ENCODE data around the gene PTGDR2. TPM values are rescaled to one million over a fixed set of nuclear protein-coding genes. Genes with fewer than 3 reads are reported as not detected.

PTGDR2 gene
- total RNA-seq, 1 experiment from 2014 or later = 0.31 TPM

GRCh38 chr11:60821827-60822599 lies 33.7 kb downstream of the PTGDR2 start:
- CTCF ChIA-PET = interaction anchor here (1.6 kb wide), 1 partner anchor 9 kb away, joined by 4 read pairs; no protein-coding TSS in a partner anchor
- intact Hi-C loops (cut with micrococcal nuclease; ENCODE audit: unreplicated experiment) = no loop called here
- no peak for DNase-seq

GRCh38 chr11:60818057-60818456 lies 37.7 kb downstream of the PTGDR2 start:
- Mint-ChIP-seq H3K4me1 (ENCODE audit: low read depth, unreplicated experiment) (no peaks in the 10 kb centered on the region), H3K27ac (ENCODE audit: unreplicated experiment) (no peak overlapping the region), H3K27me3 (ENCODE audit: unreplicated experiment) (peaks cover 39% of the 10 kb centered on the region), H3K4me3 (ENCODE audit: low read depth, unreplicated experiment) (no peak overlapping the region), H3K9me3 (ENCODE audit: low read depth, unreplicated experiment) (no peaks in the 10 kb centered on the region), H3K36me3 (ENCODE audit: insufficient read depth, unreplicated experiment) (no peaks in the 10 kb centered on the region)
- TF ChIP-seq CTCF (IDR thresholded peaks at IDR 0.05; ENCODE audit: unreplicated experiment) = no peak
- intact Hi-C loops (cut with micrococcal nuclease; ENCODE audit: unreplicated experiment) = no loop called here
- no TSS peak for BruUV-seq (replicated peaks)
- DNase-seq = no peak
- CTCF ChIA-PET = no interaction called here

More at GRCh38 chr11:60821827-60822599, 33.7 kb downstream of the PTGDR2 start:
- Mint-ChIP-seq H3K27ac (ENCODE audit: unreplicated experiment) (no peak overlapping the region), H3K4me1 (ENCODE audit: low read depth, unreplicated experiment) (no peaks in the 10 kb centered on the region), H3K9me3 (ENCODE audit: low read depth, unreplicated experiment) (no peaks in the 10 kb centered on the region), H3K27me3 (ENCODE audit: unreplicated experiment) (peaks cover 38% of the 10 kb centered on the region), H3K36me3 (ENCODE audit: insufficient read depth, unreplicated experiment) (no peaks in the 10 kb centered on the region), H3K4me3 (ENCODE audit: low read depth, unreplicated experiment) (no peak overlapping the region)
- TF ChIP-seq CTCF (IDR thresholded peaks at IDR 0.05; ENCODE audit: unreplicated experiment) = no peak
- no TSS peak for BruUV-seq (replicated peaks)

GRCh38 chr11:60816590-60817157 lies 39.1 kb downstream of the PTGDR2 start:
- H3K4me3 Mint-ChIP-seq (ENCODE audit: low read depth, unreplicated experiment) = no peak overlapping the region
- no TSS peak for BruUV-seq (replicated peaks)
- CTCF ChIA-PET = no interaction called here
- no peak for TF ChIP-seq CTCF (IDR thresholded peaks at IDR 0.05; ENCODE audit: unreplicated experiment)
- H3K36me3 Mint-ChIP-seq (ENCODE audit: insufficient read depth, unreplicated experiment) = no peaks in the 10 kb centered on the region
- no peak overlapping the region for H3K27ac Mint-ChIP-seq (ENCODE audit: unreplicated experiment)
- no peak for DNase-seq
- no peaks in the 10 kb centered on the region for H3K4me1 Mint-ChIP-seq (ENCODE audit: low read depth, unreplicated experiment)
- intact Hi-C loops (cut with micrococcal nuclease; ENCODE audit: unreplicated experiment) = no loop called here
- no peaks in the 10 kb centered on the region for H3K9me3 Mint-ChIP-seq (ENCODE audit: low read depth, unreplicated experiment)
- peaks cover 53% of the 10 kb centered on the region for H3K27me3 Mint-ChIP-seq (ENCODE audit: unreplicated experiment)

GRCh38 chr11:60814112-60814511 lies 41.6 kb downstream of the PTGDR2 start:
- Mint-ChIP-seq H3K27ac (ENCODE audit: unreplicated experiment) (no peak overlapping the region), H3K4me3 (ENCODE audit: low read depth, unreplicated experiment) (no peak overlapping the region), H3K4me1 (ENCODE audit: low read depth, unreplicated experiment) (peaks cover 9% of the 10 kb centered on the region), H3K36me3 (ENCODE audit: insufficient read depth, unreplicated experiment) (no peaks in the 10 kb centered on the region), H3K27me3 (ENCODE audit: unreplicated experiment) (peaks cover 57% of the 10 kb centered on the region), H3K9me3 (ENCODE audit: low read depth, unreplicated experiment) (no peaks in the 10 kb centered on the region)
- TF ChIP-seq CTCF (IDR thresholded peaks at IDR 0.05; ENCODE audit: unreplicated experiment) = no peak
- no peak for DNase-seq
- no TSS peak for BruUV-seq (replicated peaks)
- intact Hi-C loops (cut with micrococcal nuclease; ENCODE audit: unreplicated experiment) = no loop called here
- CTCF ChIA-PET = no interaction called here

All from Calu3 (cell line).